ENCODE data around the gene PPM1M.

Gene PPM1M

DNA sequence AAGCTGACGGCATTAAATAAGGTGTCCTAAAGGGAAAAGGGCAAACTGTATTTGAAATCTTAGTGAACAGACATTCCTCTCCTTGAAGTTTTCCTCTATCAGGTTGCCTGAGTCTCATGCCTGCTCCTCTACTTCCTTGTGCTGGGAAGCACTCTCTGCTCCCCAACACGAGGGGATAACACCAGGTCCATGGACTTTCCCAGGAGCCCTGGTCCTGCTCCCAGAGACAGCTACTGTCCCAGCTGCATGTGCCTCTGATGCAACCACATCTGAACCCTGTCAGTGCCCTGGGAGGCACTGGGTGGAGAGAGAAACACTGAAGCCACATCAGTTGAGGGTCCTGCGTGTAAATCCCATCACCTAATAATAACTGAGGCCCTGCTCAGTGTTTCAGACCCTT, 27.5 kb upstream of the PPM1M start:
- Histone ChIP-seq H3K9me3 (ENCODE audit: control insufficient read depth in 1 of 2, low read length in 2 of 2) (no peaks in the 10 kb centered on the region), H3K4me3 (ENCODE audit: low read depth in 1 of 2, low read length in 2 of 2) (no peak overlapping the region), H3K27ac (ENCODE audit: low read length) (peak overlapping the region; percentile 87), H3K4me1 (ENCODE audit: control insufficient read depth in 1 of 2, insufficient read depth in 2 of 2, low read length in 2 of 2) (peaks cover 9 to 26% of the 10 kb centered on the region in 2 donors), H3K27me3 (ENCODE audit: low read depth, low read length) (no peaks in the 10 kb centered on the region), H3K36me3 (ENCODE audit: control insufficient read depth in 1 of 2, insufficient read depth in 2 of 2, low read length in 2 of 2) (peaks cover 24 to 26% of the 10 kb centered on the region in 2 donors)

DNA sequence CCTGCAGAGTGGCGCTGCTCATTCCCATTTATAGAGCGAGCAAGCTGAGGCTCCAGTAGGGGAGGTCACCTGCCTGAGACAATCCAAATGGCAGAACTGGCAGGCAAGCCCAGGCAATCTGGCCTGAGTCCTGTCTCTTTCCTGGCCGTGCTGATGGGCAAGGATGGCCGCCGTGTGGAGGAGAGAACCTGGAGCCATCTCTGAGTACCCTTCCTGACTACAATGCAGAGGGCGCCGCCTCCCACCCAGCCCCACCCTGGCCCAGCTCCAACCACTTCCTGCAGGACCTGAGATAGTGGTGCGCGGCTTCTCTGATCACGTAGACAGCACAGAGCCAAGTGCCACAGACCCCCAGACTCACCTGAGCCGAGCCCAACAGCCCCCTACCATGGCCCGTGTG, 27.1 kb upstream of the PPM1M start:
- H3K9me3 ChIP-seq (ENCODE audit: control insufficient read depth in 1 of 2, low read length in 2 of 2) = no peaks in the 10 kb centered on the region
- H3K27me3 ChIP-seq (ENCODE audit: low read depth, low read length) = no peaks in the 10 kb centered on the region
- peak overlapping the region; percentile 87 for H3K27ac ChIP-seq (ENCODE audit: low read length)
- peaks cover 9 to 26% of the 10 kb centered on the region in 2 donors for H3K4me1 ChIP-seq (ENCODE audit: control insufficient read depth in 1 of 2, insufficient read depth in 2 of 2, low read length in 2 of 2)
- no peak overlapping the region for H3K4me3 ChIP-seq (ENCODE audit: low read depth in 1 of 2, low read length in 2 of 2)
- H3K36me3 ChIP-seq (ENCODE audit: control insufficient read depth in 1 of 2, insufficient read depth in 2 of 2, low read length in 2 of 2) = peaks cover 23% of the 10 kb centered on the region in 2 donors

DNA sequence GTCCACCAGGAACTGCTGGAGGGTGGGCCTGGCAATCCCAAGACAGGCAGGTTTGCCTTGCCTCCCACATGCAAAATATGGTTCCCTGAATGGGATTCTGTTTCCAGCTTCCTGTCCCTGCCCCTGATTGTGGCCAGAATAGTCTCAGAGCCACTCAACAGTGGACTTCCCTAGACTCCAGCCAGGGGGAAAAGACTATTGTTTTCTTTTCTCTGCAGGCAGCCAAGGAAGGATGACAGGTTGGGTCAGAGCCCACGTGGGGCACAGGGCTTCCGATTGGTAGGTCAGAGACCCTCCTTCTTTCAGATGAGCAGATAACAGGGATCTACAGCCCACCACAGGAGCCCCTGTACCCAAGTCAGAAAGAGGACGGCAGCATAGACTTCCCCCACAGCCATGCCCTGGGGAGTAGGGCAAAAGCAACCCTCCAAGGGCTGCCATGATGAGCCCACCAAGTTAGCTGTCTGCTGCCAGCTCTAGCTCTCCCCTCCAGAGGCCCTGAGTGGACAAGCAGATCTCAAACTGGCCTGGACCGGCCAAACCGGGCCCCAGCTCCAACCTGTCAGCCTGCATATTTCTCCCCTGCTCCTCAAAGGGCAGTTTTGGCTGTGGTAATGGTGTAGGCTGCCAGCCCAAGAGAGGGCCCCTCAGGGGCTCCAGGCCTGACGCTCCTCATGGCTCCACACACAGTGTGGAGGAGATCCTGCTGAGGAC, 26.5 kb upstream of the PPM1M start:
- Histone ChIP-seq H3K27ac (ENCODE audit: low read length) (no peak overlapping the region), H3K27me3 (ENCODE audit: low read depth, low read length) (no peaks in the 10 kb centered on the region), H3K36me3 (ENCODE audit: control insufficient read depth in 1 of 2, insufficient read depth in 2 of 2, low read length in 2 of 2) (peaks cover 17% of the 10 kb centered on the region in 2 donors), H3K4me3 (ENCODE audit: low read depth in 1 of 2, low read length in 2 of 2) (no peak overlapping the region), H3K4me1 (ENCODE audit: control insufficient read depth in 1 of 2, insufficient read depth in 2 of 2, low read length in 2 of 2) (peaks cover 9 to 26% of the 10 kb centered on the region in 2 donors), H3K9me3 (ENCODE audit: control insufficient read depth in 1 of 2, low read length in 2 of 2) (no peaks in the 10 kb centered on the region)

DNA sequence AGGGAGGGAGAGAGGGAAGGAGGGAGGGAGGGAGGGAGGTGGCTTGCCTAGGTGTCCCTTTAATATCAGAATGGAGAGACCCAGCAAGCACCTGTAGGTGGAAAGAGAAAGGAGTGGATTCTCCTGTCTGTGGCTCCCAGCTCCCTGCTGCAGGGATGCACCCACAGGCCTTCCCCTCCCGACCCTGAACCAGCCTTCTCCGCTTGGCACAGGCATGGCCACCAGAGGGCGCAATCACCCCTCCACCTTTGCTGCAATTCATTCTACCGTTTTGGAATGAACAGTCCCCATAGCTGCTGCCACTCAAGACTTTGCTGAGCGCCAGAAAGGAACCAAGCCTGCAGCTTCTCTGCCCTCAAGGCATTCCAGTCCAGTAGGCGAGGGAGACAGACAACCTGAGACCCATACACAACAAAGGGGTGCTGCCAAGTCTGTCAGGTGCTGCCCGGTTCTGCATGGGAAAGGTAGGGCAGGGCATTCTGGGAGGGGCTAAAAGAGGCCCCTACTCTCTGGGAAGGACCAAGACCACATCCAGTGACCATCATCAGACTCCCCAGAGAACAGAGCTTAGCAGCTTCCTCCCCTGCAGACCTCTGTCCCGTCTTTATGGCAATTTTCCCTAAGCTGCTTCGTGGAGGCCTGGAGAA, 25.1 kb upstream of the PPM1M start:
- Histone ChIP-seq H3K4me3 (ENCODE audit: low read depth in 1 of 2, low read length in 2 of 2) (no peak overlapping the region), H3K27ac (ENCODE audit: low read length) (no peak overlapping the region), H3K36me3 (ENCODE audit: control insufficient read depth in 1 of 2, insufficient read depth in 2 of 2, low read length in 2 of 2) (peaks cover 2 to 3% of the 10 kb centered on the region in 2 donors)

DNA sequence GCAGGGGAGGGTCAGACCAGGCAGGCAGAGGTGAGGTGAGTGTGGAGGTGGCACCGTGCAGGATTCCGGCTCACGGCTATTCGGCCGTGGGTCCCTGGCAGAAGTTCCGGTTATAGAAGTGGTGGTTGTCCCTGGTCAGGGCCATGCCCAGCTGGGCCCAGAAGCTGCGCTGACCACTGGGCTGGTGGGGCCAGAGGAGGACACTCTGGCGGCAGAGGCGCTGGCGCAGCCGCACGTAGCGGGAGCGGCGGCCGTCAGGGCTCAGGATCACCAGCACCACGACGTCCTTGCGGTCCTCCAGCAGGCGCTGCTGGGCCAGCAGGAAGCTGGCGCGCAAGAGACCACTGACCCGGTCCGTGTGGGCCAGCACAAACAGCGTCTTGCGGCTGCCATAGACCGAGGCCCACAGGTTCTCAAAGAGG, 24.4 kb upstream of the PPM1M start:
- Histone ChIP-seq H3K9me3 (ENCODE audit: control insufficient read depth in 1 of 2, low read length in 2 of 2) (no peaks in the 10 kb centered on the region), H3K36me3 (ENCODE audit: control insufficient read depth in 1 of 2, insufficient read depth in 2 of 2, low read length in 2 of 2) (no peaks in the 10 kb centered on the region), H3K27ac (ENCODE audit: low read length) (no peak overlapping the region), H3K4me1 (ENCODE audit: control insufficient read depth in 1 of 2, insufficient read depth in 2 of 2, low read length in 2 of 2) (peaks cover 9 to 26% of the 10 kb centered on the region in 2 donors), H3K4me3 (ENCODE audit: low read depth in 1 of 2, low read length in 2 of 2) (no peak overlapping the region), H3K27me3 (ENCODE audit: low read depth, low read length) (no peaks in the 10 kb centered on the region)

More for the DNA sequence above, 25.1 kb upstream of the PPM1M start:
- Histone ChIP-seq H3K4me1 (ENCODE audit: control insufficient read depth in 1 of 2, insufficient read depth in 2 of 2, low read length in 2 of 2) (peaks cover 9 to 26% of the 10 kb centered on the region in 2 donors), H3K27me3 (ENCODE audit: low read depth, low read length) (no peaks in the 10 kb centered on the region), H3K9me3 (ENCODE audit: control insufficient read depth in 1 of 2, low read length in 2 of 2) (no peaks in the 10 kb centered on the region)

DNA sequence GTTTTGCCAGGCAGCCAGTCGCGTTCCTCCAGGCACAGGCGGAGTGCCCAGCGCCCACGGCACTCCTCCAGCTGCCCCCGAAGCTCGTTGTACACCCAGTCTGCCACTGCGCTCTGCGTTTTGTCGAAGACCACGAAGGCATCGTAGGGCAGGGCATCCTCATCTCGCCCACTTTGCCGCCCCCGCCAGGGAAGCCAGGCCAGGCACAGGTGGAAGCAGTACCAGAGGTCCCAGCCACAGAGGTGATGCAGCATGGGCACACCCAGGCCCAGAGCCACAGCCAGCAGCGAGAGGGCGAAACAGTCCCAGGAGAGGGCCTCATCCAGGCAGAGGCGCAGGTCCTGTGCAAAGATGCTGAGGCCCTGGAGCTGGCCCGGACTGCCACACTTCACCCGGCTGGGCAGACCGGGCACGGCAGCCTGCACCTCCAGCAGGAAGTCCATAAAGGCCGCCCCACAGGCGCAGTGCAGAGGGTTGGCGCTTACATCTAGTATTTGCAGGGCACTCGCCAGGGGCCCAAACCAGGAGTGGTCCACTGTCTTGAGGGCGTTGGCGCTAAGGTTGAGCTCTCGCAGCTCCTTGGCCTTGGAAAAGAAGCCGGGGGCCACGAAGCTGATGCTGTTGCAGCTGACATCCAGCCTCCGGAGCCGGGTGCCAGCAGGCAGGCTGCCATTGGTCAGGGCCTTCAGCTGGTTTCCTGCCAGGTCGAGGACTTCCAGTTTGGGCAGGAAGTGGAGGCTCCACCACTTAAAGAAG, 23.8 kb upstream of the PPM1M start:
- H3K4me3 ChIP-seq (ENCODE audit: low read depth in 1 of 2, low read length in 2 of 2) = no peak overlapping the region
- no peaks in the 10 kb centered on the region for H3K27me3 ChIP-seq (ENCODE audit: low read depth, low read length)
- peaks cover 5 to 20% of the 10 kb centered on the region in 2 donors for H3K4me1 ChIP-seq (ENCODE audit: control insufficient read depth in 1 of 2, insufficient read depth in 2 of 2, low read length in 2 of 2)
- H3K9me3 ChIP-seq (ENCODE audit: control insufficient read depth in 1 of 2, low read length in 2 of 2) = no peaks in the 10 kb centered on the region
- H3K36me3 ChIP-seq (ENCODE audit: control insufficient read depth in 1 of 2, insufficient read depth in 2 of 2, low read length in 2 of 2) = no peaks in the 10 kb centered on the region
- no peak overlapping the region for H3K27ac ChIP-seq (ENCODE audit: low read length)

DNA sequence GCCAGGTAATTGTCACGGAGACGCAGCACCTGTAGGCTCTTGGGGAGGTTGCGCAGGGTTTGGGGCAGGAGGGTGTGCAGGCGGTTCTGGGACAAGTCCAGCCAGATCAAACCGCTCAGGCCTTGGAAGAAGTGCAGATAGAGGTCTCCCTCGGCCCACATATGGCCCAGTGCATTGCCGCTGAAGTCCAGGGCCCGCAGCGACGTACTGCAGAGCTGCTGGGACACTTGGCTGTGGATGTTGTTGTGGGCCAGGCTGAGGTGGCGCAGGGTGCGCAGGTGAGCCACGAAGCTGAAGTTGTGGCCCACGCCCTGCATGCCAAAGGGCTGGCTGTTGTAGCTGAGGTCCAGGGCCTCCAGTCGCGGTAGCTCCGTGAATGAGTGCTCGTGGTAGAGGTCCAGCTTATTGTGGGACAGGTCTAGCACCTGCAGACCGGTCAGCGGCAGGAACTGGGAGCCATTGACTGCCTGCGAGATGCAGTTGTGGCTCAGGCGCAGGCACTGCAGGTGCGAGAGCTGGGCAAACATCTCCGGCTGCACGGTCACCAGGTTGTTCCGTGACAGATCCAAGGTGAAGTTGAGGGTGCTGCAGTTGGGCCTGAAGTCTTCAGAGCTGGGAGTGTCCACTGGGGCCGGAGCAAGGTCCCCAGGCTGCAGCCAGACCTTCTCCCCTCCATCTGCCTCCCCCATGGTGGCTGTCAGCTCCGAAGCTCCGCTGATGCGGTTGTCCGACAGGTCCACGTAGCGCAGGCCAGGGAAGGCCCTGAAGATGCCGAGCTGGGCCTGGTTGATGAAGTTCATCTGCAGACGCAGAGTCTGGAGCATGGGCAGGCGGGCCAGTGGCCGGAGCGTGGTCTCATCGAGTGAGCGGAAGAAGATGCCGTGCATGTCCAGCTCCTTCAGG, 23.0 kb upstream of the PPM1M start:
- H3K4me1 ChIP-seq (ENCODE audit: control insufficient read depth in 1 of 2, insufficient read depth in 2 of 2, low read length in 2 of 2) = peaks cover 0 to 13% of the 10 kb centered on the region in 2 donors
- H3K27ac ChIP-seq (ENCODE audit: low read length) = no peak overlapping the region
- no peaks in the 10 kb centered on the region for H3K27me3 ChIP-seq (ENCODE audit: low read depth, low read length)
- no peak overlapping the region for H3K4me3 ChIP-seq (ENCODE audit: low read depth in 1 of 2, low read length in 2 of 2)
- H3K9me3 ChIP-seq (ENCODE audit: control insufficient read depth in 1 of 2, low read length in 2 of 2) = no peaks in the 10 kb centered on the region
- no peaks in the 10 kb centered on the region for H3K36me3 ChIP-seq (ENCODE audit: control insufficient read depth in 1 of 2, insufficient read depth in 2 of 2, low read length in 2 of 2)

DNA sequence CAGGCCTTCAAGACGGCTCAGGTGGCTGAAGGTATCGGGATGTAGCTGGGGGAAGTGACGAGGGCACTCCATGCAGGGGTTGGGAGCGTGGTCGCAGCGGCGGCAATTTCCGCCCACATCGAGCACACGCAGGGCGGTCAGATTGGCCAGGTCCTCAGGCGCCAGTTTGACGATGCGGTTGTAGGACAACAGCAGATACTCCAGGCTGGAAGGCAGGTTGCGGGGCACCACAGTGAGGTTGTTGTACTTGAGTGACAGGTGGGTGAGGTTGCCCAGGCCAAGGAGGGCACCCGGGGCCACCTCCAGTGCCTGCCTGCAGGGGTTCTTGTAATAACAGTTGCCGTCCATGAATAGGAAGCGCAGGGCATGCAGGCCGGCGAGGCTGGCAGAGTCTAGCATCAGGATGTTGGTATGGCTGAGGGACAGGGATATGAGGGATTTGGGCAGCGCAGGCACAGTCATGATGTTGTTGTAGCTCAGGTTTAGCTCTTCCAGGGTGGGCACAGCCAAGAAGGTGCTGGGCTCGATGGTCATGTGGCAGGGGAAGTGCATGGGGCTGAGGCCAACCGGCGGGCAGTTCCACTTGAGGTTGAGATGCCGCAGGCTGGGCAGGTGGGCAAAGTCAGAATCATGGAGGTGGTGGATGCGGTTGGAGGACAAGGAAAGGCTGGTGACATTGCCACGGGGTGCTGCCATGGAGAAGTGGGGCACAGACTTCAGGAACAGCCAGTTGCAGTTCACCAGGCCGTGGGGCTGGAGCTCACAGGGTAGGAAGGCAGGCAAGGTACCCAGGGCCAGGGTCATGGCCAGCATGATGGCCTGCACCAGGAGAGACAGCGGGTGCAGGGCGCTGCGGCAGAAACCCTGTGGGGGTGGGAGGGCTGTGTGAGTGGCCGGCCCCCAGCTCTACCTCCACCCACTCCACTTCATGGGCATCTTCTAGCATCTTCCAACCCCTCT, 21.8 kb upstream of the PPM1M start:
- Histone ChIP-seq H3K36me3 (ENCODE audit: control insufficient read depth in 1 of 2, insufficient read depth in 2 of 2, low read length in 2 of 2) (peaks cover 0 to 9% of the 10 kb centered on the region in 2 donors), H3K9me3 (ENCODE audit: control insufficient read depth in 1 of 2, low read length in 2 of 2) (no peaks in the 10 kb centered on the region), H3K4me1 (ENCODE audit: control insufficient read depth in 1 of 2, insufficient read depth in 2 of 2, low read length in 2 of 2) (peaks cover 0 to 5% of the 10 kb centered on the region in 2 donors), H3K27me3 (ENCODE audit: low read depth, low read length) (no peaks in the 10 kb centered on the region), H3K27ac (ENCODE audit: low read length) (no peak overlapping the region), H3K4me3 (ENCODE audit: low read depth in 1 of 2, low read length in 2 of 2) (no peak overlapping the region)

DNA sequence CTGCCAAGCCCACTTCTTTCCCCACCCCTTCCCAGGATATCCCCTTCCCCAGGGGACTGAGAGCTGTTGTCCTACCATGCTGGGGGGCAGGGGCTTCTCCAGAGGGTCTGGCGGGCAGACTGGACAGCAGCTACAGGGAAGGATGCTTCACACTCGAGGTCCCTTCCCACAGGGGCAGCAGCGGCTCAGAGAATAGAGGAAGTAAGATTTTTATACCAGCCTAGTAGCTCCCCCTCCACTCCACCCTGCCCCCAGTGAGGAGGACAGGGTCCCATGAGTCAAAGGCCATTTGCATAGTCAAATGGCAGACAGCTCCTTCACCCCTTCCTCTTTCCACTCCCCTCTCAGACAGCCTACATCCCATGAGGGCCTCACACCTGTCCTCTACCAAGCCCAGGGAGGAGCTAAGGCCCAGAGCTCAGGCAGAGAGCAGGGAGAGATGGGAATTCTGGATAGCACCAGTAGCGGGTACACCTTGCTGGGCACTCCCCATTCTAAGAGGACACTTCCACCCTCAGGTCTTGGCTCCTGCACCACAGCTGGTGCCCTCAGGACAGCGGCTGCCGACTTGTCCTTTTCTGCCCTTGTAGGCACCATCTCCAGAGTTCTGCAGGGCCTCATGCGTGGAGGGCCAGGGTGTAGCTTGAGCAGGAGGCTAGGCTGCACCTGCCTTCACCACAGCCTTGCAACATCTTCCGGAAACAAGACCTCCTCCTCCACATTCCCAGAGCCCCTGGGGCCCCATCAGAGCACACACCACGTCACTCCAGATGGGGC, 19.9 kb upstream of the PPM1M start, which contains the start of gene TLR9:
TSS of gene TLR9 (minus strand) at position 194 of the 777 bp plus-strand sequence. CDS start at position 78, 116 bp downstream.
- no peaks in the 10 kb centered on the region for H3K27me3 ChIP-seq (ENCODE audit: low read depth, low read length)
- H3K4me1 ChIP-seq (ENCODE audit: control insufficient read depth in 1 of 2, insufficient read depth in 2 of 2, low read length in 2 of 2) = peaks cover 0 to 3% of the 10 kb centered on the region in 2 donors
- no peak within 1 kb of the TSS for H3K27ac ChIP-seq (ENCODE audit: low read length)
- H3K36me3 ChIP-seq (ENCODE audit: control insufficient read depth in 1 of 2, insufficient read depth in 2 of 2, low read length in 2 of 2) = peaks cover 14 to 28% of the 10 kb centered on the region in 2 donors
- no peak within 1 kb of the TSS for H3K4me3 ChIP-seq (ENCODE audit: low read depth in 1 of 2, low read length in 2 of 2)
- H3K9me3 ChIP-seq (ENCODE audit: control insufficient read depth in 1 of 2, low read length in 2 of 2) = no peaks in the 10 kb centered on the region

All from muscle layer of duodenum (tissue), 2 donors.